GM20000 (cell line): Measurements from ENCODE around the gene RER1.
"Not testable (repeated sequence)": the region's sequence is repeated elsewhere in the genome, so short reads cannot be mapped to it uniquely, and the experiment has no call there.

Source experiments
- DNase-seq: peaks from one replicate; pipeline ENCODE4 v3.0.0; 2012; ENCODE audit warnings: low spot score
- TF ChIP-seq, protein P1 (sequence below): IDR thresholded peaks from 2 replicates; pipeline ENCODE4 v1.5.1; 2012; ENCODE audit warnings: mild to moderate bottlenecking, control low read depth; ENCODE audit errors: extremely low read depth, missing control alignments

RER1 gene

GRCh38 chr1:2435746-2436355, 44.2 kb downstream of the RER1 start:
- DNase-seq: no peak
- TF ChIP-seq, protein P1, sequence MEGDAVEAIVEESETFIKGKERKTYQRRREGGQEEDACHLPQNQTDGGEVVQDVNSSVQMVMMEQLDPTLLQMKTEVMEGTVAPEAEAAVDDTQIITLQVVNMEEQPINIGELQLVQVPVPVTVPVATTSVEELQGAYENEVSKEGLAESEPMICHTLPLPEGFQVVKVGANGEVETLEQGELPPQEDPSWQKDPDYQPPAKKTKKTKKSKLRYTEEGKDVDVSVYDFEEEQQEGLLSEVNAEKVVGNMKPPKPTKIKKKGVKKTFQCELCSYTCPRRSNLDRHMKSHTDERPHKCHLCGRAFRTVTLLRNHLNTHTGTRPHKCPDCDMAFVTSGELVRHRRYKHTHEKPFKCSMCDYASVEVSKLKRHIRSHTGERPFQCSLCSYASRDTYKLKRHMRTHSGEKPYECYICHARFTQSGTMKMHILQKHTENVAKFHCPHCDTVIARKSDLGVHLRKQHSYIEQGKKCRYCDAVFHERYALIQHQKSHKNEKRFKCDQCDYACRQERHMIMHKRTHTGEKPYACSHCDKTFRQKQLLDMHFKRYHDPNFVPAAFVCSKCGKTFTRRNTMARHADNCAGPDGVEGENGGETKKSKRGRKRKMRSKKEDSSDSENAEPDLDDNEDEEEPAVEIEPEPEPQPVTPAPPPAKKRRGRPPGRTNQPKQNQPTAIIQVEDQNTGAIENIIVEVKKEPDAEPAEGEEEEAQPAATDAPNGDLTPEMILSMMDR: no peak

DNA sequence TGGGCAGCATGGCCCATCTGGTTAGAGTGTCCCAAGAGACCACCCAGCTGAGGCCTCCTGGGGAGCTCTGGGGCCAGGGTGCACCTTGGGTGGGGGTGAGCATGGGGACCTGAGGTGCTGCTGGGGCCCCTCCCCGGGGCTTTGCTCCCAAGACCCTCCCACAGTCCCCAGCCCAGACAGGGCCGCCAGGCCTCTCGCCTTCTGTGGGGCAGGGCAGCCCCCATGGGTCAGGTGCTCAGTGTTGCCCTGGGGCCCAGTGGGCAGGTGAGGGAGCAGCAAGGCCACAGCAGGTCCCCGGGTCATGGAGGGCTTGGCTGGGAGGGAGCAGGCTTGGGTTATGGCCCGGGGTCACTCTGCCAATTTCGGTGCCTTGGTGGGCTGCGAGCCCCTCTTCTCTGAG, 45.2 kb downstream of the RER1 start:
- TF ChIP-seq, protein P1: no peak
- DNase-seq: no peak

- TF ChIP-seq, protein P1: no peak
- no peak for DNase-seq
Observed at GRCh38 chr1:2437617-2438016, 46.0 kb downstream of the RER1 start.

GRCh38 chr1:2438038-2438437, 46.4 kb downstream of the RER1 start:
- TF ChIP-seq, protein P1: no peak
- DNase-seq: no peak

- DNase-seq: no peak
- TF ChIP-seq, protein P1: no peak
Observed at GRCh38 chr1:2438641-2439040, 47.0 kb downstream of the RER1 start.

DNA sequence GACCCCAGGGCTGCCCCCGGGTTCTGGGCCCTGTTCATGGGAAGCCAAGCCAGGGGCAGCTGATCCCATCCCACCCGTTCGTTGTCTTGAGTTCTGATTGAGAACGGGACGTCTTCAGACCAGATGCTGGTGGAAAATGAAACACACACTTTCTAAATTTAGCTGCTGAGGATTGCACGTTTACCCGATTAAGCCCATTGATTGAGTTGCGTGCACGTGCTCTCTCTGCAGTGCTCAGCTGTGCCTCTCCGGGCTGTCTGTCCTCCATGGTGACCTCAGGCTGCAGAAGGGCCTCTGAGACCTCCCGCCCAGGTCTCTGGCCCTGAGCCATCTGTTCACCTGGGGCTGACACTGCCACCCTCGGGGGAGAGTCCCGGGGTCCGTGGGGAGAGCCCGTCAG, 47.7 kb downstream of the RER1 start:
- TF ChIP-seq, protein P1: no peak
- DNase-seq: no peak

GRCh38 chr1:2440346-2440745, 48.7 kb downstream of the RER1 start:
- not testable (repeated sequence) for DNase-seq

DNA sequence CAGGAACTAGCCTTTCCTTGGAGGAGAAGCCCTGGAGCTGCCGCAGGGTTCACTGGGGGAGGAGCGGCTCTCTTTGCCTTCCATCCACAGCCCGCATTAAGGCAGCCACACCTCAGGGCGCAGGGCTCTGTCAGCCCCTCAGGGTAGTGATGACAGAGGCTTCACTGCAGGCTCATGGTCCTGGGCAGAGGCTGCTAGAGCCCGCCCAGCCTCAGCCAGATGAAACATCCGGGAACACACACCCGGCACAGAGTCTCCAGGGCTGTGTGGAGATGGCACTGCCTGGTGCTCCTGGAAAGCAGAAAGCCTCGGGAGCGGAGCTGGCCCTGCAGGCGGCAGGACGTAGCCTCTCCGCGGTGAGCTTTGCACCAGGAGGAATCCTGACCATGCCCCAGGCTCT, 50.1 kb downstream of the RER1 start:
- TF ChIP-seq, protein P1: no peak

More for the DNA sequence above, 50.1 kb downstream of the RER1 start:
- no peak for DNase-seq
